H1 (cell line): ENCODE data around the gene MARCHF10. TPM values are rescaled to one million over a fixed set of nuclear protein-coding genes. Genes with fewer than 3 reads are reported as not detected.

Experiments used
- CTCF ChIA-PET: fragments of 300-600 bp; sonication (Branson Sonifier 250); formaldehyde crosslinking; loops from one replicate; lab custom pipeline; 2021; ENCODE audit not compliant: partially characterized antibody; lab: Charles Lee
- POLR2A ChIA-PET: fragments of 300-600 bp; sonication (Branson Sonifier 250); formaldehyde crosslinking; loops from one replicate; lab custom pipeline; 2021; ENCODE audit warnings: inconsistent platforms; ENCODE audit not compliant: partially characterized antibody; lab: Charles Lee
- DNase-seq, 2 experiments: peaks; one replicate each; pipeline versions ENCODE4 v3.0.0 to v3.0.0-alpha.2; 2010 to 2022; ENCODE audit warnings: low spot score in 2 of 2, low read depth in 1 of 2, mixed read lengths in 1 of 2
- FAIRE-seq: peaks from 2 replicates; lab custom pipeline; 2011; peaks lifted over from hg19 to GRCh38; lab: Jason Lieb, UNC
- H2AFZ ChIP-seq: 2 replicates; pipeline ENCODE4 v1.8.1; 2012; ENCODE audit warnings: low read length, inconsistent platforms
- H2AK5ac ChIP-seq: 2 replicates; pipeline ENCODE4 v1.6.1; 2013; ENCODE audit warnings: low read depth, low read length
- H2BK120ac ChIP-seq: replicated peaks from 2 replicates; pipeline ENCODE3; 2013; ENCODE audit warnings: low read depth, low read length, inconsistent platforms
- H2BK12ac ChIP-seq: 2 replicates; pipeline ENCODE4 v1.6.1; 2013; ENCODE audit warnings: low read depth, low read length
- H2BK15ac ChIP-seq: 2 replicates; pipeline ENCODE4 v1.6.1; 2013; ENCODE audit warnings: low read length
- H2BK20ac ChIP-seq: 2 replicates; pipeline ENCODE4 v1.6.1; 2013; ENCODE audit warnings: low read length
- H2BK5ac ChIP-seq: 2 replicates; pipeline ENCODE4 v1.6.1; 2013; ENCODE audit warnings: low read depth, low read length
- H3K14ac ChIP-seq: 2 replicates; pipeline ENCODE4 v1.6.1; 2013; ENCODE audit warnings: inconsistent platforms; ENCODE audit not compliant: insufficient read length
- H3K18ac ChIP-seq: 2 replicates; pipeline ENCODE4 v1.6.1; 2013; ENCODE audit warnings: low read length; ENCODE audit errors: extremely low read depth
- H3K23ac ChIP-seq: 2 replicates; pipeline ENCODE4 v1.6.1; 2013; ENCODE audit warnings: inconsistent platforms; ENCODE audit not compliant: insufficient read length
- H3K23me2 ChIP-seq: 2 replicates; pipeline ENCODE4 v1.6.1; 2013; ENCODE audit warnings: low read depth, low read length
- H3K27ac ChIP-seq: 2 replicates; pipeline ENCODE4 v1.6.1; 2011; ENCODE audit warnings: low read depth, low read length, inconsistent platforms
- H3K27me3 ChIP-seq, 4 experiments: replicated peaks in 1 of 4; 1 replicate in 1 of 4; 2 replicates in 3 of 4; pipeline versions ENCODE4 v1.6.1 to v1.8.1; 2011 to 2013; ENCODE audit warnings: low read length in 3 of 4, mild to moderate bottlenecking in 3 of 4, inconsistent platforms in 2 of 4, mixed read lengths in 2 of 4, moderate library complexity in 1 of 4; ENCODE audit not compliant: control insufficient read depth in 3 of 4, insufficient read depth in 3 of 4; ENCODE audit errors: extremely low read depth in 1 of 4
- H3K36me3 ChIP-seq, 4 experiments: 2 replicates each; pipeline versions ENCODE4 v1.6.1 to v1.8.1; 2011 to 2013; ENCODE audit warnings: mild to moderate bottlenecking in 4 of 4, low read length in 3 of 4, moderate library complexity in 2 of 4, control low read depth in 1 of 4, inconsistent platforms in 1 of 4; ENCODE audit not compliant: insufficient read depth in 4 of 4, control insufficient read depth in 2 of 4
- H3K4ac ChIP-seq: replicated peaks from 2 replicates; pipeline ENCODE3; 2013; ENCODE audit warnings: low read length, low read depth, mixed read lengths, inconsistent platforms; ENCODE audit not compliant: insufficient read length
- H3K4me1 ChIP-seq, 4 experiments: replicated peaks in 1 of 4; 1 replicate in 1 of 4; 2 replicates in 3 of 4; pipeline versions ENCODE4 v1.6.1 to v1.8.1; 2011 to 2013; ENCODE audit warnings: low read length in 3 of 4, inconsistent platforms in 2 of 4, mixed read lengths in 1 of 4; ENCODE audit not compliant: insufficient read depth in 4 of 4, control insufficient read depth in 3 of 4
- H3K4me2 ChIP-seq, 2 experiments: 2 replicates each; pipeline versions ENCODE4 v1.6.1 to v1.8.1; 2011 to 2013; ENCODE audit warnings: low read depth in 2 of 2, low read length in 2 of 2, control low read depth in 1 of 2, inconsistent platforms in 1 of 2, mild to moderate bottlenecking in 1 of 2; ENCODE audit not compliant: insufficient read depth in 1 of 2
- H3K4me3 ChIP-seq, 4 experiments: fragments of 200-600, 300-600 bp in 1 of 4; sonication (generic), shearing (Covaris generic), sonication (Bioruptor Twin) in 1 of 4; 2 replicates each; pipeline versions ENCODE4 v1.5.1 to v1.8.1; 2011 to 2016; ENCODE audit warnings: low read length in 4 of 4, low read depth in 3 of 4, control low read depth in 2 of 4, inconsistent platforms in 2 of 4, mild to moderate bottlenecking in 2 of 4, mixed read lengths in 1 of 4, moderate library complexity in 1 of 4; ENCODE audit not compliant: insufficient read depth in 2 of 4; ENCODE audit errors: extremely low read depth in 1 of 4
- H3K56ac ChIP-seq: replicated peaks from 2 replicates; pipeline ENCODE3; 2013; ENCODE audit warnings: low read depth, mild to moderate bottlenecking, mixed read lengths, low read length, inconsistent platforms; ENCODE audit not compliant: insufficient read length
- H3K79me1 ChIP-seq: 2 replicates; pipeline ENCODE4 v1.6.1; 2013; ENCODE audit warnings: low read depth, low read length, control low read depth
- H3K79me2 ChIP-seq, 2 experiments: 2 replicates each; pipeline versions ENCODE4 v1.6.1 to v1.8.1; 2012 to 2013; ENCODE audit warnings: low read length in 2 of 2, mild to moderate bottlenecking in 2 of 2, inconsistent platforms in 1 of 2; ENCODE audit not compliant: insufficient read depth in 2 of 2, control insufficient read depth in 1 of 2
- H3K9ac ChIP-seq, 4 experiments: replicated peaks in 1 of 4; 1 replicate in 1 of 4; 2 replicates in 3 of 4; pipeline versions ENCODE4 v1.6.1 to v1.8.1; 2011 to 2013; ENCODE audit warnings: low read depth in 3 of 4, low read length in 3 of 4, control low read depth in 2 of 4, mild to moderate bottlenecking in 2 of 4, moderate library complexity in 2 of 4, inconsistent platforms in 1 of 4; ENCODE audit errors: extremely low read depth in 1 of 4
- H3K9me3 ChIP-seq, 2 experiments: 2 replicates each; pipeline versions ENCODE4 v1.6.1 to v1.8.1; 2012 to 2013; ENCODE audit warnings: mild to moderate bottlenecking in 2 of 2, moderate library complexity in 2 of 2, control low read depth in 1 of 2, inconsistent platforms in 1 of 2, low read depth in 1 of 2, low read length in 1 of 2, mixed read lengths in 1 of 2; ENCODE audit not compliant: insufficient read depth in 2 of 2
- H4K20me1 ChIP-seq, 2 experiments: replicated peaks in 1 of 2; 2 replicates each; pipeline versions ENCODE3 to v1.8.1; 2011 to 2013; ENCODE audit warnings: inconsistent platforms in 2 of 2, low read length in 2 of 2, mild to moderate bottlenecking in 1 of 2; ENCODE audit not compliant: insufficient read depth in 2 of 2, control insufficient read depth in 1 of 2
- H4K5ac ChIP-seq: 2 replicates; pipeline ENCODE4 v1.6.1; 2013; ENCODE audit warnings: low read length, low read depth, mixed read lengths, inconsistent platforms; ENCODE audit not compliant: insufficient read length
- H4K8ac ChIP-seq: 2 replicates; pipeline ENCODE4 v1.8.0; 2013; ENCODE audit warnings: mild to moderate bottlenecking, moderate library complexity, low read length, inconsistent platforms; ENCODE audit not compliant: insufficient read depth; ENCODE audit errors: extremely low read depth
- H4K91ac ChIP-seq: replicated peaks from 2 replicates; pipeline ENCODE3; 2013; ENCODE audit warnings: low read length, mixed read lengths, inconsistent platforms; ENCODE audit not compliant: insufficient read length
- ASH2L ChIP-seq: fragments of 200-600, 300-600 bp; sonication (generic); IDR thresholded peaks from one replicate; pipeline ENCODE4 v1.7.1; 2017; ENCODE audit warnings: low read length
- EZH2 ChIP-seq: fragments of 200-600 bp; sonication (generic); IDR thresholded peaks from 2 replicates; pipeline ENCODE4 v1.7.1; 2012; ENCODE audit warnings: low read depth, mild to moderate bottlenecking, moderate library complexity, low read length, inconsistent platforms; ENCODE audit not compliant: severe bottlenecking
- JUN ChIP-seq: IDR thresholded peaks from 2 replicates; pipeline ENCODE4 v1.6.1; 2011; ENCODE audit warnings: low read depth, mild to moderate bottlenecking, improper control_type of control experiment, low read length
- POU5F1 ChIP-seq: IDR thresholded peaks from 2 replicates; pipeline ENCODE4 v1.6.1; 2011; ENCODE audit warnings: low read depth, mild to moderate bottlenecking, low read length, moderate library complexity
- RFX5 ChIP-seq: IDR thresholded peaks from 2 replicates; pipeline ENCODE4 v1.6.1; 2011; ENCODE audit warnings: low read depth, low read length, improper control_type of control experiment, borderline replicate concordance
- RNF2 ChIP-seq: fragments of 200-900, 300-1000 bp; sonication (generic); IDR thresholded peaks from 2 replicates; pipeline ENCODE4 v1.7.1; 2016; ENCODE audit warnings: borderline replicate concordance, low read depth, mild to moderate bottlenecking, antibody characterized with exemption, low read length; ENCODE audit not compliant: poor library complexity, severe bottlenecking; ENCODE audit errors: missing control alignments
- SIN3A ChIP-seq, 2 experiments: IDR thresholded peaks in 1 of 2; conservative IDR thresholded peaks in 1 of 2; 2 replicates each; pipeline ENCODE4 v1.6.1; 2011 to 2012; ENCODE audit warnings: low read length in 2 of 2, improper control_type of control experiment in 1 of 2, low read depth in 1 of 2, mild to moderate bottlenecking in 1 of 2
- WGBS, 2 experiments: shearing (Covaris generic) in 1 of 2; methylation state at CpG; one replicate each; pipeline versions ENCODE4 v1.1.6 to v1.1.7; 2013 to 2015; ENCODE audit warnings: low lambda C conversion rate in 2 of 2, mixed read lengths in 2 of 2, inconsistent platforms in 1 of 2, low coverage in 1 of 2, missing lambda C conversion rate in 1 of 2; ENCODE audit not compliant: insufficient replicate concordance in 2 of 2, insufficient coverage in 1 of 2, insufficient read length in 1 of 2; ENCODE audit errors: extremely low coverage in 1 of 2, missing lambda C conversion rate in 1 of 2; 5-methylcytosine and 5-hydroxymethylcytosine counted together
- polyA plus RNA-seq, 7 experiments: library from polyadenylated mRNA; depleted of rRNA in 3 of 7; stranded (reverse) in 5 of 7; unstranded in 2 of 7; fragments of >200 nt in 5 of 7; fragments of 200-250 nt in 2 of 7; gene quantifications; 1 replicate in 5 of 7; 2 replicates in 1 of 7; 4 replicates in 1 of 7; pipeline versions ENCODE4 v1.2.1 to v1.2.3, GENCODE V29; 2011 to 2013; ENCODE audit warnings: missing spikeins in 2 of 7, mixed read lengths in 2 of 7
- total RNA-seq: library from RNA; stranded (reverse); fragmentation: NEBNext Ultra II Directional; extraction: Animal tissue kit (Norgen Biotek cat#: 25700); gene quantifications from 2 replicates; pipeline ENCODE4 v1.2.1, GENCODE V29; 2021
- TF ChIP-seq, protein P1 (sequence below): IDR thresholded peaks from 2 replicates; pipeline ENCODE4 v1.6.1; 2012; ENCODE audit warnings: low read length, inconsistent platforms
- TF ChIP-seq, protein P2 (sequence below): IDR thresholded peaks from 2 replicates; pipeline ENCODE4 v1.6.1; 2011; ENCODE audit warnings: low read depth, mild to moderate bottlenecking, low read length; ENCODE audit not compliant: insufficient read depth
- TF ChIP-seq, protein P3 (sequence below): IDR thresholded peaks from 2 replicates; pipeline ENCODE4 v1.6.1; 2012; ENCODE audit warnings: inconsistent platforms

The MARCHF10 gene
- total and polyA plus RNA-seq, 2 of the 8 experiments (the other 6 are each of a cell fraction or from before 2014, with no cell fraction given): 0.48 to 0.73 TPM

DNA sequence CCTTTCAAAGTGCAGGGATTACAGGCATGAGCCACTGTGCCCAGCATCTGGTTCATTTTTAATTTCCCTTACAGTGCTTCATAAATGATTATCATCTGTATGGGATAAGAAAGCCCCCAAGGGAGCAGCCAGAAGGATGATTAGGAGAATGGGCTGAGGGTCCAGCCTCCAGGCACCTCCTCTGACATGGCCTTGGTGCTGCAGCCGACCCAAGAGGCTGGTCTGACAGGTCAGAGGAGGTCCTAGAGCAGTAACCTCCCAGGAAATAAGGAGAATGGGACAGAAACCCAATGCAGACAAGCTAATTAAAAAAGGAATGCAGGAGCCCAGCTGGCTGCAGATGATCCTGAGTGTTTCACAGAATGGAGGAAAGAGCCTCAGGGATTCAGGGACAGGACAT is 151.7 kb downstream of the MARCHF10 start:
- H2BK15ac ChIP-seq: no peak overlapping the region
- H3K4me2 ChIP-seq: no peak overlapping the region
- H2BK12ac ChIP-seq: no peak overlapping the region
- peaks cover 0 to 16% (median 12%) of the 10 kb centered on the region in 4 experiments; a peak in 6 of 7 replicates for H3K4me1 ChIP-seq
- no peak overlapping the region for H4K91ac ChIP-seq
- H2BK120ac ChIP-seq: no peak overlapping the region
- H3K79me1 ChIP-seq: no peaks in the 10 kb centered on the region; the same call in 1 of the 2 replicates
- H3K36me3 ChIP-seq: no peaks in the 10 kb centered on the region
- H2AK5ac ChIP-seq: no peak overlapping the region
- H3K23me2 ChIP-seq: peaks cover 11% of the 10 kb centered on the region
- 92% methylated on average over 1 of the region's 1 CpG; no CpG with 5 or more reads in 1 of the 2 experiments for WGBS, 2 experiments
- H3K4ac ChIP-seq: no peak overlapping the region
- no peak overlapping the region for H2BK5ac ChIP-seq
- no peak overlapping the region for H4K5ac ChIP-seq
- no peak overlapping the region for H2AFZ ChIP-seq
- ChIA-PET POLR2A (interaction anchor here (0.6 to 1.8 kb wide), 4 partner anchors 18 to 30 kb away, joined by 3 to 5 read pairs (median 4); no protein-coding TSS in a partner anchor), CTCF (interaction anchor here (0.7 to 2.8 kb wide), 4 partner anchors 17 to 234 kb away, joined by 3 to 11 read pairs (median 4); no protein-coding TSS in a partner anchor)
- H4K20me1 ChIP-seq: no peaks in the 10 kb centered on the region
- H3K14ac ChIP-seq: no peak overlapping the region
- no peak overlapping the region for H3K27ac ChIP-seq
- H3K9ac ChIP-seq: no peak overlapping the region
- no peak overlapping the region for H3K23ac ChIP-seq
- no peaks in the 10 kb centered on the region; a peak in 1 of 4 replicates for H3K79me2 ChIP-seq
- FAIRE-seq (no peak), DNase-seq (no peak)
- no peak overlapping the region for H3K18ac ChIP-seq
- peaks cover 0 to 4% of the 10 kb centered on the region in 2 experiments; a peak in 1 of 4 replicates for H3K9me3 ChIP-seq
- no peak overlapping the region for H4K8ac ChIP-seq
- H3K4me3 ChIP-seq: no peak overlapping the region
- no peak overlapping the region for H2BK20ac ChIP-seq
- peaks cover 0 to 6% (median 3%) of the 10 kb centered on the region in 4 experiments; a peak in 1 of 7 replicates for H3K27me3 ChIP-seq
- no peak overlapping the region for H3K56ac ChIP-seq
- TF ChIP-seq RNF2: no peak
- TF ChIP-seq POU5F1: no peak
- no peak for TF ChIP-seq ASH2L
- TF ChIP-seq, protein P1, sequence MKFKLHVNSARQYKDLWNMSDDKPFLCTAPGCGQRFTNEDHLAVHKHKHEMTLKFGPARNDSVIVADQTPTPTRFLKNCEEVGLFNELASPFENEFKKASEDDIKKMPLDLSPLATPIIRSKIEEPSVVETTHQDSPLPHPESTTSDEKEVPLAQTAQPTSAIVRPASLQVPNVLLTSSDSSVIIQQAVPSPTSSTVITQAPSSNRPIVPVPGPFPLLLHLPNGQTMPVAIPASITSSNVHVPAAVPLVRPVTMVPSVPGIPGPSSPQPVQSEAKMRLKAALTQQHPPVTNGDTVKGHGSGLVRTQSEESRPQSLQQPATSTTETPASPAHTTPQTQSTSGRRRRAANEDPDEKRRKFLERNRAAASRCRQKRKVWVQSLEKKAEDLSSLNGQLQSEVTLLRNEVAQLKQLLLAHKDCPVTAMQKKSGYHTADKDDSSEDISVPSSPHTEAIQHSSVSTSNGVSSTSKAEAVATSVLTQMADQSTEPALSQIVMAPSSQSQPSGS: no peak
- no peak for TF ChIP-seq SIN3A (conservative IDR thresholded peaks at IDR 0.05 in 1 of 2, IDR thresholded peaks at IDR 0.05 in 1 of 2; ENCODE audit: low read depth in 1 of 2, low read length in 2 of 2)
- no peak for TF ChIP-seq RFX5
- TF ChIP-seq, protein P2, sequence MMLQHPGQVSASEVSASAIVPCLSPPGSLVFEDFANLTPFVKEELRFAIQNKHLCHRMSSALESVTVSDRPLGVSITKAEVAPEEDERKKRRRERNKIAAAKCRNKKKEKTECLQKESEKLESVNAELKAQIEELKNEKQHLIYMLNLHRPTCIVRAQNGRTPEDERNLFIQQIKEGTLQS: no peak
- TF ChIP-seq, protein P3, sequence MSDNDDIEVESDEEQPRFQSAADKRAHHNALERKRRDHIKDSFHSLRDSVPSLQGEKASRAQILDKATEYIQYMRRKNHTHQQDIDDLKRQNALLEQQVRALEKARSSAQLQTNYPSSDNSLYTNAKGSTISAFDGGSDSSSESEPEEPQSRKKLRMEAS: no peak
- no peak for TF ChIP-seq JUN
- no peak for TF ChIP-seq EZH2
